Measurements from ENCODE around the gene KRT1.

DNA sequence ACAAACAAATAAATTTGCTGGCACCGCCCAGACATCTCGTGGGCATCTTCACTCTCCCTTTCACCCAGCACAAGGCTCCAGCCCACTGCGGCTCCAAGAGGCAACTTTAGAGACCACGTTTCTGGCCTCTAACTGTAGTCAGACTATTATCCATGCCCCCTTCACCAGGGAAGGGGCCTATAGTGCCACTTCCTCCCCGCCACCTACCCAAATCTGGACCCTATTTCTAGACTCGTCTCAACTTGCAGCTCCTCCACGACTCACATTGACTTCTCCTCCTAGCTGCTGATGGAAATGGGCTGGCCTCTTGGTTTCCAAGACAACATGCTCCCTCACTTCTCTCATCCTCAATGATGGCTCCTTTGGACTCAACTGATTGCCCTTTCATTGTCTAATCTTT, 12.3 kb downstream of the KRT1 start:
- TF ChIP-seq EZH2 (IDR thresholded peaks at IDR 0.05) = no peak
- no peak for TF ChIP-seq POLR2AphosphoS5 (IDR thresholded peaks at IDR 0.05; ENCODE audit: borderline replicate concordance, low read depth, low read length)
- no peak for TF ChIP-seq FOXP2 (optimal IDR thresholded peaks at IDR 0.05; ENCODE audit: control extremely low read depth, extremely low read length, insufficient read depth)

All from SK-N-MC (cell line).